Osteocyte (in vitro differentiated cells): Measurements from ENCODE around the gene NOP9. TPM values are rescaled to one million over a fixed set of nuclear protein-coding genes. Genes with fewer than 3 reads are reported as not detected.

Source experiments
- DNase-seq: peaks from one replicate; pipeline ENCODE4 v3.0.0; 2021; ENCODE audit warnings: mixed read lengths; ENCODE audit not compliant: unreplicated experiment; ENCODE audit errors: extremely low spot score
- H3K27ac Mint-ChIP-seq: one replicate; pipeline ENCODE4 v1.8.0; 2021; ENCODE audit warnings: mild to moderate bottlenecking, mixed read lengths; ENCODE audit not compliant: unreplicated experiment
- H3K27me3 Mint-ChIP-seq: one replicate; pipeline ENCODE4 v1.8.0; 2021; ENCODE audit warnings: mixed read lengths; ENCODE audit not compliant: unreplicated experiment
- H3K36me3 Mint-ChIP-seq: one replicate; pipeline ENCODE4 v1.8.0; 2021; ENCODE audit warnings: mixed read lengths; ENCODE audit not compliant: unreplicated experiment
- H3K4me1 Mint-ChIP-seq: one replicate; pipeline ENCODE4 v1.8.0; 2021; ENCODE audit warnings: mixed read lengths; ENCODE audit not compliant: unreplicated experiment
- H3K4me3 Mint-ChIP-seq: one replicate; pipeline ENCODE4 v1.8.0; 2021; ENCODE audit warnings: mild to moderate bottlenecking, moderate library complexity, mixed read lengths; ENCODE audit not compliant: unreplicated experiment
- H3K9me3 Mint-ChIP-seq: one replicate; pipeline ENCODE4 v1.8.0; 2021; ENCODE audit warnings: mixed read lengths; ENCODE audit not compliant: unreplicated experiment
- CTCF ChIP-seq: fragments of 200-600 bp; sonication (generic); IDR thresholded peaks from 2 replicates; pipeline ENCODE4 v1.5.0; 2021; ENCODE audit warnings: antibody characterized with exemption, mild to moderate bottlenecking, moderate library complexity
- total RNA-seq: library from RNA; stranded (reverse); gene quantifications from 2 replicates; pipeline ENCODE4 v1.2.1, GENCODE V29; 2021

The NOP9 gene
- total RNA-seq, 1 donor from 2014 or later: 28.2 TPM

- Mint-ChIP-seq H3K4me3 (no peak overlapping the region), H3K4me1 (peaks cover 14% of the 10 kb centered on the region), H3K36me3 (no peaks in the 10 kb centered on the region), H3K9me3 (no peaks in the 10 kb centered on the region), H3K27me3 (no peaks in the 10 kb centered on the region), H3K27ac (no peak overlapping the region)
- TF ChIP-seq CTCF: no peak
- no peak for DNase-seq
These were observed 26.1 kb upstream of the NOP9 start for GRCh38 chr14:24273422-24273998.

GRCh38 chr14:24274101-24274543 is 25.5 kb upstream of the NOP9 start:
- no peak overlapping the region for H3K4me3 Mint-ChIP-seq
- no peak overlapping the region for H3K27ac Mint-ChIP-seq
- H3K4me1 Mint-ChIP-seq: peaks cover 14% of the 10 kb centered on the region
- no peaks in the 10 kb centered on the region for H3K36me3 Mint-ChIP-seq
- no peak for TF ChIP-seq CTCF
- no peak for DNase-seq
- H3K27me3 Mint-ChIP-seq: no peaks in the 10 kb centered on the region
- no peaks in the 10 kb centered on the region for H3K9me3 Mint-ChIP-seq

GRCh38 chr14:24277071-24277470 is 22.6 kb upstream of the NOP9 start:
- H3K4me3 Mint-ChIP-seq: no peak overlapping the region
- no peaks in the 10 kb centered on the region for H3K36me3 Mint-ChIP-seq
- H3K27ac Mint-ChIP-seq: no peak overlapping the region
- no peaks in the 10 kb centered on the region for H3K27me3 Mint-ChIP-seq
- H3K9me3 Mint-ChIP-seq: no peaks in the 10 kb centered on the region
- TF ChIP-seq CTCF: no peak
- H3K4me1 Mint-ChIP-seq: peaks cover 7% of the 10 kb centered on the region
- no peak for DNase-seq

GRCh38 chr14:24277606-24278321 is 21.9 kb upstream of the NOP9 start:
- Mint-ChIP-seq H3K36me3 (no peaks in the 10 kb centered on the region), H3K27ac (no peak overlapping the region), H3K9me3 (no peaks in the 10 kb centered on the region), H3K4me1 (peaks cover under 1% of the 10 kb centered on the region), H3K4me3 (no peak overlapping the region), H3K27me3 (no peaks in the 10 kb centered on the region)
- no peak for TF ChIP-seq CTCF
- no peak for DNase-seq

- no peak overlapping the region for H3K27ac Mint-ChIP-seq
- no peak overlapping the region for H3K4me3 Mint-ChIP-seq
- no peak for TF ChIP-seq CTCF
- H3K36me3 Mint-ChIP-seq: no peaks in the 10 kb centered on the region
- no peak for DNase-seq
- H3K27me3 Mint-ChIP-seq: no peaks in the 10 kb centered on the region
- peaks cover 5% of the 10 kb centered on the region for H3K4me1 Mint-ChIP-seq
- H3K9me3 Mint-ChIP-seq: no peaks in the 10 kb centered on the region
These were observed 21.2 kb upstream of the NOP9 start for GRCh38 chr14:24278424-24278823.
